Esophagus squamous epithelium (tissue), 4 donors: Measurements from ENCODE around the gene SKI.

Source experiments
- CTCF ChIP-seq, 6 experiments: fragments of 450-650 bp in 4 of 6; fragments of 200-600 bp in 2 of 6; sonication (generic) in 2 of 6; IDR thresholded peaks; one replicate each; pipeline ENCODE4 v1.5.1; 2016 to 2019; ENCODE audit warnings: antibody characterized with exemption in 6 of 6, mild to moderate bottlenecking in 4 of 6, moderate library complexity in 4 of 6
- POLR2A ChIP-seq, 4 donors: fragments of 450-650 bp; IDR thresholded peaks; one replicate each; pipeline ENCODE4 v1.6.1; 2017; ENCODE audit warnings: antibody characterized with exemption in 4 of 4, mild to moderate bottlenecking in 4 of 4, moderate library complexity in 3 of 4

GRCh38 chr1:2283991-2284895, 56.1 kb downstream of the SKI start:
- TF ChIP-seq CTCF (IDR thresholded peaks at IDR 0.05) (no peak), POLR2A (IDR thresholded peaks at IDR 0.05) (no peak)
